Subcutaneous abdominal adipose tissue (tissue), 5 donors: ENCODE measurements around the gene RNF186.
A peak's percentile ranks its signal among the peaks of the same experiment; 100 is the strongest.

Experiments used
- H3K27ac ChIP-seq: one replicate; pipeline ENCODE4 v1.7.0; 2013; ENCODE audit warnings: low read depth, mild to moderate bottlenecking, inconsistent platforms, low read length, moderate library complexity
- H3K27me3 ChIP-seq, 5 donors: one replicate each; pipeline ENCODE4 v1.7.0; 2013; ENCODE audit warnings: low read length in 5 of 5, inconsistent platforms in 1 of 5; ENCODE audit not compliant: control insufficient read depth in 5 of 5, insufficient read depth in 4 of 5
- H3K36me3 ChIP-seq, 5 donors: one replicate each; pipeline ENCODE4 v1.7.0; 2013; ENCODE audit warnings: low read length in 5 of 5; ENCODE audit not compliant: control insufficient read depth in 5 of 5, insufficient read depth in 5 of 5
- H3K4me1 ChIP-seq, 5 donors: one replicate each; pipeline ENCODE4 v1.7.0; 2013; ENCODE audit warnings: low read length in 5 of 5, mild to moderate bottlenecking in 3 of 5, moderate library complexity in 1 of 5; ENCODE audit not compliant: control insufficient read depth in 5 of 5, insufficient read depth in 5 of 5
- H3K4me3 ChIP-seq, 5 donors: one replicate each; pipeline ENCODE4 v1.7.0; 2013; ENCODE audit warnings: low read length in 5 of 5, low read depth in 1 of 5
- H3K9ac ChIP-seq, 5 donors: one replicate each; pipeline ENCODE4 v1.7.0; 2013; ENCODE audit warnings: low read length in 5 of 5, mild to moderate bottlenecking in 4 of 5, moderate library complexity in 3 of 5
- H3K9me3 ChIP-seq, 5 donors: one replicate each; pipeline ENCODE4 v1.7.0; 2013; ENCODE audit warnings: low read length in 5 of 5; ENCODE audit not compliant: control insufficient read depth in 5 of 5
- donor health status: healthy.
- donor health status: healthy.
- donor health status: healthy.
- donor health status: healthy.
- donor health status: healthy.

RNF186 gene

DNA sequence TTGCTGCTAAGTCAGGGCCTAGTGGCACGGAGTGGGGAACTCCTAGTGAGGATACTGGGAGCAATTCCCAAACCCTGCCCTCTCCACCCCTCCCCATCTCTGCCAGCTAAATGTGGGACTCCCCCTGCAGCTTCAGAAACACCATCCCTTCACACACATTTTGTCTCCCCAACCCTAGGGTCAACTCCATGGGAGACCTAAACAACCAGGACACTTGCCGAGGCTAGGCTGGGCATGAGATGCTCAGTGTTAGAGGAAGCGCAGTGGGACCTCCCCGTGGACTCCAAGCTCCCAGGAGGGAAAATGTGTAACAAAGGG is 1.5 kb downstream of the RNF186 start:
- Histone ChIP-seq H3K27me3 (no peaks in the 10 kb centered on the region), H3K27ac (no peak overlapping the region), H3K4me1 (peaks cover 0 to 41% (median 28%) of the 10 kb centered on the region in 5 donors), H3K4me3 (no peak overlapping the region), H3K9me3 (peaks cover 0 to 7% (median 0%) of the 10 kb centered on the region in 5 donors), H3K9ac (no peak overlapping the region), H3K36me3 (no peaks in the 10 kb centered on the region)

- Histone ChIP-seq H3K9me3 (peaks cover 0 to 7% (median 0%) of the 10 kb centered on the region in 5 donors), H3K4me3 (no peak overlapping the region), H3K27me3 (no peaks in the 10 kb centered on the region), H3K36me3 (no peaks in the 10 kb centered on the region), H3K27ac (no peak overlapping the region), H3K9ac (no peak overlapping the region), H3K4me1 (peaks cover 0 to 36% (median 28%) of the 10 kb centered on the region in 5 donors)
Observed at GRCh38 chr1:19812875-19813642, 2.0 kb downstream of the RNF186 start.

- Histone ChIP-seq H3K27ac (no peak overlapping the region), H3K27me3 (no peaks in the 10 kb centered on the region), H3K9me3 (peaks cover 0 to 7% (median 0%) of the 10 kb centered on the region in 5 donors), H3K4me1 (peaks cover 0 to 29% (median 28%) of the 10 kb centered on the region in 5 donors), H3K4me3 (no peak overlapping the region), H3K36me3 (no peaks in the 10 kb centered on the region), H3K9ac (no peak overlapping the region)
Observed at GRCh38 chr1:19811206-19811851, 3.8 kb downstream of the RNF186 start.

DNA sequence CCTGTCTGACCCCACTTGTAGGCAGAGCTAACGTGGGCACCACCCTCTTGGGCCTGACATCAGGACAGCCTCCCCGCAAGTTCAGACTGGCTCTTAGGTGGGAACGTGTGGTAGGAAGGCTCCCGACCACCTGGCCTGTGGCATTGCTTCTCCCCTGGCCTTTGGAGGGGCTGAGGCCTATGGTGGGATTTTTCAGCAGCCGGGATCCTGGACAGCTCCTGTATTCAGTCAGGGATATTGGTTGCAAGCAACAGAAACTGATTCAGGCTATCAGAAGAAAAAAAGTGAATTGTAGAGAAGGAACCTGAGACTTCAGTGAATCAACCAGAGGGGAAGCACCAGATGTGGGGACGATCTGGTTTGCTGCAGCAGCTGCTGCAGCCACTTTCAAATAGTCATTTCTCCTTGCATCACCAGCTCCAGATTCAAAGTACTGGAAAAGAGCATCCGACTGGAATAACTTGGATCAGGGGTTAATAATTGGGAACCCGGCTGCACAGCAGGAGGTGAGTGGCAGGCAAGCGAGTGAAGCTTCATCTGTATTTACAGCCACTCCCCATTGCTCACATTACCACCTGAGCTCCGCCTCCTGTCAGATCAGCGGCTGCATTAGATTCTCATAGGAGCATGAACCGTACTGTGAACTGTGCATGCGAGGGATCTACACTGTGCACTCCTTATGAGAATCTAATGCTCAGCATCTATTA is 5.9 kb downstream of the RNF186 start:
- no peaks in the 10 kb centered on the region for H3K36me3 ChIP-seq
- H3K9me3 ChIP-seq, result peaks cover 0 to 7% (median 0%) of the 10 kb centered on the region in 5 donors
- H3K27me3 ChIP-seq, result no peaks in the 10 kb centered on the region
- H3K9ac ChIP-seq, result no peak overlapping the region
- peaks cover under 1 to 32% (median 21%) of the 10 kb centered on the region in 5 donors for H3K4me1 ChIP-seq
- H3K27ac ChIP-seq, result no peak overlapping the region
- H3K4me3 ChIP-seq, result no peak overlapping the region

- Histone ChIP-seq H3K4me3 (no peak overlapping the region), H3K27me3 (no peaks in the 10 kb centered on the region), H3K36me3 (no peaks in the 10 kb centered on the region), H3K9ac (no peak overlapping the region), H3K9me3 (peaks cover 0 to 7% (median 0%) of the 10 kb centered on the region in 5 donors), H3K4me1 (peaks cover 2 to 23% (median 12%) of the 10 kb centered on the region in 5 donors), H3K27ac (no peak overlapping the region)
Observed at GRCh38 chr1:19808351-19808750, 6.7 kb downstream of the RNF186 start.

DNA sequence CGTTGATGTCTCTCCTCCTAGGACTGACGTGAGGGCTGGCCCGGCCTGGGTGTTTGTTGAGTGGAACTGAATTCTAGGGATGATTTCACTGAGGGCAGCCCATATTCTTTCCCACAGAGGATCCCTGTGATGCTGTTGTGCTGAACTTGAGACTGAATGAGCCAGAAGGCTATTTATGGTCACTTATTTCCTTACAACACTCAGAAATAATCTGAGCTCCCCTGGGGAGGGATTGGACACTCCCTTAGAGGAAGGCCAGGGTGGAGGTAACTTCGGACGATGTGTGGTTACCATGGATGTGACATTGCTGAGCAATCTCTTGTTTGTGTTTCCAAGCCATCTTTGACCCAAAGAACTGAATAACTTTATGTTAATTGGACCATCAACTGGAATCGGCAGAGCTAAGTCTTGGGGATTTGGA is 10.2 kb downstream of the RNF186 start:
- Histone ChIP-seq H3K27ac (peak overlapping the region; percentile 65), H3K36me3 (no peaks in the 10 kb centered on the region), H3K4me3 (no peak overlapping the region), H3K4me1 (peaks cover 3 to 25% (median 17%) of the 10 kb centered on the region in 5 donors), H3K9ac (no peak overlapping the region), H3K9me3 (peaks cover 0 to 7% (median 0%) of the 10 kb centered on the region in 5 donors), H3K27me3 (no peaks in the 10 kb centered on the region)

- Histone ChIP-seq H3K27ac (no peak overlapping the region), H3K9me3 (no peaks in the 10 kb centered on the region), H3K27me3 (no peaks in the 10 kb centered on the region), H3K4me3 (no peak overlapping the region), H3K36me3 (peaks cover 0 to 2% (median 1%) of the 10 kb centered on the region in 5 donors), H3K4me1 (peaks cover 7 to 37% (median 26%) of the 10 kb centered on the region in 5 donors), H3K9ac (no peak overlapping the region)
Observed at GRCh38 chr1:19802269-19802668, 12.8 kb downstream of the RNF186 start.

GRCh38 chr1:19800076-19800804 is 14.8 kb downstream of the RNF186 start:
- Histone ChIP-seq H3K27me3 (no peaks in the 10 kb centered on the region), H3K4me3 (peak overlapping the region; percentile 71 to 84 (median 82)), H3K9me3 (no peaks in the 10 kb centered on the region), H3K4me1 (peaks cover 7 to 33% (median 26%) of the 10 kb centered on the region in 5 donors), H3K27ac (peak overlapping the region; percentile 78), H3K36me3 (peaks cover 0 to 8% (median 7%) of the 10 kb centered on the region in 5 donors), H3K9ac (peak overlapping the region; percentile 63 to 86 (median 73))

DNA sequence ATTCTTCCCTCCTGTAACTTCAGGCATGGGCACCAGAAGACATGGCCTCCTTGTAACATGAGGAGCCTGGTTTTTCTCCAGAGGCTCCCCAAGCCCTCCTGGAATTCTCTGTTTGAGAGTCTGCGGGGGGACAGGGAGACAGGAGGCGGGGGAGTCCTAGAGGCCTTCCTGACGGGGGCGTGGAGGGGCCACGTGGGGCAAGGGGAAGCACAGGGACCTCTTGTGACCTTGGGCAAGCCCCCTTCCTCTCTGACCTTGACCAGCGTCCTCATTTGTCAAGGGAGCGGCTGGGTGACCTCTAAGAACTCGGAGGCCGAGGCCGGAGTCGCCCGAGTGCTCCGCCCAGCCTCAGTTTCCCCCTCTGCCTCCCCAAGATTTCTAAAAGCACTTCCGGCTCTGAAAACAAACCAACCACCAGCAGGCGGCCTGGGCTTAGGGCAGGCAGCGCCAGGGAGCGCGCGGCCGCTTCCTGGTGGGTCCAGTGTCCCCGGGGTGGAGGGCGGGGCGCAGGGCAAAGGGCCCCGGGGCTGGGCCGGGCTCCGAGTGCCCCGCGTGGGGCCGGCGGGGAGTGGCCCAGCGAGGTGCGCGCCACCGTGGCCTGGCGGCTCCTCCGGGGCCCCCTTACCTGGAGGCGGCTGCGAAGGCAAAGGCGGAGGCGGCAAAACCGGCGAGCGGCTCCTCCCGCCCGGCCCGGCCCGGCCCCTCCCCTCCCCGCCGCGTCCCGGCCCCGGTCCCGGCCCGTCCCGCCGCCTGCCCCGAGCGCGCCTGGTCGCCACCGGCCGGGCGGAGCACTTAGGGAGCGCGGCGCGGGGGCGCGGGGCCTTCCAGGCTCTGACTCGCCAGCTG is 15.6 kb downstream of the RNF186 start, which contains the start of gene TMCO4:
Gene TMCO4, minus strand, starts transcription at position 687 of the 846 bp plus-strand sequence. CDS start 19,158 bp downstream, outside the sequence.
- Histone ChIP-seq H3K4me3 (peak within 1 kb of the TSS; percentile 71 to 84 (median 82)), H3K9ac (peak within 1 kb of the TSS; percentile 72 to 86 (median 81)), H3K4me1 (peaks cover 7 to 25% (median 21%) of the 10 kb centered on the region in 5 donors), H3K36me3 (peaks cover 0 to 8% (median 7%) of the 10 kb centered on the region in 5 donors), H3K9me3 (no peaks in the 10 kb centered on the region), H3K27ac (peak within 1 kb of the TSS; percentile 86), H3K27me3 (no peaks in the 10 kb centered on the region)
